Measurements from ENCODE around the gene SEMA4A. TPM values are rescaled to one million over a fixed set of nuclear protein-coding genes. Genes with fewer than 3 reads are reported as not detected.

The SEMA4A gene
- total and polyA plus RNA-seq, 9 of the 15 experiments (the other 6 are each of a cell fraction or from before 2014, with no cell fraction given), result 0.04 to 1.7 (median 0.45) TPM

DNA sequence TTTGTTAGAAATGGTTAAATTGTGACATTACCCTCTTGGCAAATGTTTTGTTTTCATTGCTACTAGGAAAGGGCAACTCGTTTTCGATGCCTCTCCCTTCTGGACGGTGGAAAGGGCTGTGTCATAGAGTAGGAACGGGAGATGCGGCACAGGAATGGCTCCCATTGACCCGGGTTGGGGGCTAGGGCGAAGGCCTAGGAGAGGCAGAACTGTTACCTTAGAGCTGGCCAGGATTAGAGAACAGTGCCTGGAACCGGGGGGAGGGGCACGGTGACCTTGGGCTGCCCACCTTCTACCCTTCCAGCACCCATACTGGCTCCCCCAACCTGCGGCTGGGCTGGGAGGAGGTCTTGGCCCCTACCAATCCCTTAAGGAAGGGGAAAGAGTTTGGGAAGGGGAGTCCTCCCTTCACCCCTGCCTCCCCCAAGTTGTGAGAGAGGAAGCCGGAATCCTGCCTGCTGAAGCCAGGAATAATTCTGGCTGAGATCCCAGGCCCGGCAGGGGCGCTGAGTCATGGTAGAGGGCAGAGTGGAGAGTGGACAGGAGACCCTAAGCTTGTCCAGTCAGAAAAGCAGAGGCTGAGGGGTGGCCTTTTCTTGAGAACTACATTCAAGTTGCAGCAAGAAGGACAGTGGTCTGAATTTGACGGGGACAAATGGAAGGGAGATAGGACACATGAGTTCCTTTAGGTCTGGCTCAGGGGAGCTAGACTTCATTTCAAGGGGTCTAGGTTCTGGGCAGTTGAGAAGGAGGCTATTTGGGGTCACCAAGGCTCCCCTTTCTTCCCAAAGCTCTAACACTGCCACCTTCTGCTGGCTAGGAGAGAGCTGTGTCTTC, 30.6 kb upstream of the SEMA4A start (continued):
- TF ChIP-seq, protein P1, sequence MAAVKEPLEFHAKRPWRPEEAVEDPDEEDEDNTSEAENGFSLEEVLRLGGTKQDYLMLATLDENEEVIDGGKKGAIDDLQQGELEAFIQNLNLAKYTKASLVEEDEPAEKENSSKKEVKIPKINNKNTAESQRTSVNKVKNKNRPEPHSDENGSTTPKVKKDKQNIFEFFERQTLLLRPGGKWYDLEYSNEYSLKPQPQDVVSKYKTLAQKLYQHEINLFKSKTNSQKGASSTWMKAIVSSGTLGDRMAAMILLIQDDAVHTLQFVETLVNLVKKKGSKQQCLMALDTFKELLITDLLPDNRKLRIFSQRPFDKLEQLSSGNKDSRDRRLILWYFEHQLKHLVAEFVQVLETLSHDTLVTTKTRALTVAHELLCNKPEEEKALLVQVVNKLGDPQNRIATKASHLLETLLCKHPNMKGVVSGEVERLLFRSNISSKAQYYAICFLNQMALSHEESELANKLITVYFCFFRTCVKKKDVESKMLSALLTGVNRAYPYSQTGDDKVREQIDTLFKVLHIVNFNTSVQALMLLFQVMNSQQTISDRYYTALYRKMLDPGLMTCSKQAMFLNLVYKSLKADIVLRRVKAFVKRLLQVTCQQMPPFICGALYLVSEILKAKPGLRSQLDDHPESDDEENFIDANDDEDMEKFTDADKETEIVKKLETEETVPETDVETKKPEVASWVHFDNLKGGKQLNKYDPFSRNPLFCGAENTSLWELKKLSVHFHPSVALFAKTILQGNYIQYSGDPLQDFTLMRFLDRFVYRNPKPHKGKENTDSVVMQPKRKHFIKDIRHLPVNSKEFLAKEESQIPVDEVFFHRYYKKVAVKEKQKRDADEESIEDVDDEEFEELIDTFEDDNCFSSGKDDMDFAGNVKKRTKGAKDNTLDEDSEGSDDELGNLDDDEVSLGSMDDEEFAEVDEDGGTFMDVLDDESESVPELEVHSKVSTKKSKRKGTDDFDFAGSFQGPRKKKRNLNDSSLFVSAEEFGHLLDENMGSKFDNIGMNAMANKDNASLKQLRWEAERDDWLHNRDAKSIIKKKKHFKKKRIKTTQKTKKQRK (IDR thresholded peaks at IDR 0.05; ENCODE audit: borderline replicate concordance, low read depth, low read length), result no peak
- TF ChIP-seq, protein P2, sequence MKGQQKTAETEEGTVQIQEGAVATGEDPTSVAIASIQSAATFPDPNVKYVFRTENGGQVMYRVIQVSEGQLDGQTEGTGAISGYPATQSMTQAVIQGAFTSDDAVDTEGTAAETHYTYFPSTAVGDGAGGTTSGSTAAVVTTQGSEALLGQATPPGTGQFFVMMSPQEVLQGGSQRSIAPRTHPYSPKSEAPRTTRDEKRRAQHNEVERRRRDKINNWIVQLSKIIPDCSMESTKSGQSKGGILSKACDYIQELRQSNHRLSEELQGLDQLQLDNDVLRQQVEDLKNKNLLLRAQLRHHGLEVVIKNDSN (CRISPR knock-in tag; IDR thresholded peaks at IDR 0.05), result no peak
- TF ChIP-seq MBD2 (IDR thresholded peaks at IDR 0.05; ENCODE audit: borderline replicate concordance, low read depth) (no peak), SAP30 (IDR thresholded peaks at IDR 0.05; ENCODE audit: borderline replicate concordance, insufficient read depth, low read depth, low read length, poor library complexity, severe bottlenecking) (no peak), PCBP2 (IDR thresholded peaks at IDR 0.05; ENCODE audit: low read depth, low read length, poor library complexity, severe bottlenecking) (no peak), ZNF408 (CRISPR knock-in tag; IDR thresholded peaks at IDR 0.05; ENCODE audit: low read depth) (no peak), JUN (IDR thresholded peaks at IDR 0.05; ENCODE audit: borderline replicate concordance, low read depth, low read length) (peak; percentile 48; the same call in 1 of the 2 replicates), JUN (CRISPR knock-in tag; IDR thresholded peaks at IDR 0.05; ENCODE audit: borderline replicate concordance) (no peak), ZNF197 (CRISPR knock-in tag; IDR thresholded peaks at IDR 0.05; ENCODE audit: low read depth) (no peak), SMARCC2 (IDR thresholded peaks at IDR 0.05; ENCODE audit: low read depth) (0 out of 2 replicates have a peak, but pooled peaks have one; percentile 51), DIDO1 (tag; IDR thresholded peaks at IDR 0.05; ENCODE audit: low read depth) (no peak), MAZ (CRISPR knock-in tag; conservative IDR thresholded peaks at IDR 0.05 in 1 of 2, IDR thresholded peaks at IDR 0.05 in 1 of 2) (peak in 1 of 2 experiments; percentile 33; a peak in 2 of 4 replicates), BHLHE40 (IDR thresholded peaks at IDR 0.05; ENCODE audit: low read length) (no peak)
- TF ChIP-seq, protein P3, sequence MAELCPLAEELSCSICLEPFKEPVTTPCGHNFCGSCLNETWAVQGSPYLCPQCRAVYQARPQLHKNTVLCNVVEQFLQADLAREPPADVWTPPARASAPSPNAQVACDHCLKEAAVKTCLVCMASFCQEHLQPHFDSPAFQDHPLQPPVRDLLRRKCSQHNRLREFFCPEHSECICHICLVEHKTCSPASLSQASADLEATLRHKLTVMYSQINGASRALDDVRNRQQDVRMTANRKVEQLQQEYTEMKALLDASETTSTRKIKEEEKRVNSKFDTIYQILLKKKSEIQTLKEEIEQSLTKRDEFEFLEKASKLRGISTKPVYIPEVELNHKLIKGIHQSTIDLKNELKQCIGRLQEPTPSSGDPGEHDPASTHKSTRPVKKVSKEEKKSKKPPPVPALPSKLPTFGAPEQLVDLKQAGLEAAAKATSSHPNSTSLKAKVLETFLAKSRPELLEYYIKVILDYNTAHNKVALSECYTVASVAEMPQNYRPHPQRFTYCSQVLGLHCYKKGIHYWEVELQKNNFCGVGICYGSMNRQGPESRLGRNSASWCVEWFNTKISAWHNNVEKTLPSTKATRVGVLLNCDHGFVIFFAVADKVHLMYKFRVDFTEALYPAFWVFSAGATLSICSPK (IDR thresholded peaks at IDR 0.05; ENCODE audit: borderline replicate concordance), result no peak
- TF ChIP-seq, protein P4, sequence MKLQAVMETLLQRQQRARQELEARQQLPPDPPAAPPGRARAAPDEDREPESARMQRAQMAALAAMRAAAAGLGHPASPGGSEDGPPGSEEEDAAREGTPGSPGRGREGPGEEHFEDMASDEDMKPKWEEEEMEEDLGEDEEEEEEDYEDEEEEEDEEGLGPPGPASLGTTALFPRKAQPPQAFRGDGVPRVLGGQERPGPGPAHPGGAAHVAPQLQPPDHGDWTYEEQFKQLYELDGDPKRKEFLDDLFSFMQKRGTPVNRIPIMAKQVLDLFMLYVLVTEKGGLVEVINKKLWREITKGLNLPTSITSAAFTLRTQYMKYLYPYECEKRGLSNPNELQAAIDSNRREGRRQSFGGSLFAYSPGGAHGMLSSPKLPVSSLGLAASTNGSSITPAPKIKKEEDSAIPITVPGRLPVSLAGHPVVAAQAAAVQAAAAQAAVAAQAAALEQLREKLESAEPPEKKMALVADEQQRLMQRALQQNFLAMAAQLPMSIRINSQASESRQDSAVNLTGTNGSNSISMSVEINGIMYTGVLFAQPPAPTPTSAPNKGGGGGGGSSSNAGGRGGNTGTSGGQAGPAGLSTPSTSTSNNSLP (IDR thresholded peaks at IDR 0.05; ENCODE audit: borderline replicate concordance, low read depth, low read length), result no peak
- TF ChIP-seq, protein P5, sequence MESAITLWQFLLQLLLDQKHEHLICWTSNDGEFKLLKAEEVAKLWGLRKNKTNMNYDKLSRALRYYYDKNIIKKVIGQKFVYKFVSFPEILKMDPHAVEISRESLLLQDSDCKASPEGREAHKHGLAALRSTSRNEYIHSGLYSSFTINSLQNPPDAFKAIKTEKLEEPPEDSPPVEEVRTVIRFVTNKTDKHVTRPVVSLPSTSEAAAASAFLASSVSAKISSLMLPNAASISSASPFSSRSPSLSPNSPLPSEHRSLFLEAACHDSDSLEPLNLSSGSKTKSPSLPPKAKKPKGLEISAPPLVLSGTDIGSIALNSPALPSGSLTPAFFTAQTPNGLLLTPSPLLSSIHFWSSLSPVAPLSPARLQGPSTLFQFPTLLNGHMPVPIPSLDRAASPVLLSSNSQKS (CRISPR knock-in tag; IDR thresholded peaks at IDR 0.05), result no peak
